GM10248 (cell line): Measurements from ENCODE around the gene PPP1R14C.
"Not testable (repeated sequence)": the region's sequence is repeated elsewhere in the genome, so short reads cannot be mapped to it uniquely, and the experiment has no call there.

Experiments
- CTCF ChIA-PET: fragments of 300-600 bp; sonication (Branson Sonifier 250); formaldehyde crosslinking; extraction: SDS; loops from one replicate; lab custom pipeline; 2021; ENCODE audit warnings: antibody characterized with exemption; lab: Yijun Ruan, JAX
- POLR2A ChIA-PET: fragments of 350-650 bp; sonication (Branson Sonifier 250); formaldehyde crosslinking; extraction: SDS; loops from one replicate; lab custom pipeline; 2020; ENCODE audit warnings: antibody characterized with exemption; lab: Yijun Ruan, JAX
- DNase-seq: peaks from one replicate; pipeline ENCODE4 v3.0.0; 2012; ENCODE audit errors: extremely low spot score
- CTCF ChIP-seq: IDR thresholded peaks from 2 replicates; pipeline ENCODE4 v1.5.1; 2012; ENCODE audit warnings: mild to moderate bottlenecking, low read depth; ENCODE audit errors: extremely low read depth, missing control alignments, control extremely low read depth

Gene PPP1R14C

GRCh38 chr6:150133686-150134085, 9.2 kb upstream of the PPP1R14C start:
- POLR2A ChIA-PET = interaction anchor here (0.7 kb wide), 1 partner anchor 446 kb away, joined by 3 read pairs; no protein-coding TSS in a partner anchor
- TF ChIP-seq CTCF = no peak
- CTCF ChIA-PET = interaction anchor here (1.0 to 1.3 kb wide), 2 partner anchors 10 to 47 kb away, joined by 4 read pairs; no protein-coding TSS in a partner anchor
- DNase-seq = no peak

- TF ChIP-seq CTCF = no peak
- ChIA-PET POLR2A (interaction anchor here (0.7 kb wide), 1 partner anchor 446 kb away, joined by 3 read pairs; no protein-coding TSS in a partner anchor), CTCF (interaction anchor here (1.0 to 1.3 kb wide), 2 partner anchors 9 to 46 kb away, joined by 4 read pairs; no protein-coding TSS in a partner anchor)
- no peak for DNase-seq
These were observed 8.4 kb upstream of the PPP1R14C start for GRCh38 chr6:150134280-150134920.

GRCh38 chr6:150137711-150138110, 5.1 kb upstream of the PPP1R14C start:
- DNase-seq, POLR2A ChIA-PET, CTCF ChIA-PET: not testable (repeated sequence)

GRCh38 chr6:150138638-150139037, 4.2 kb upstream of the PPP1R14C start:
- no peak for DNase-seq
- CTCF ChIA-PET = no interaction called here
- no peak for TF ChIP-seq CTCF
- POLR2A ChIA-PET = no interaction called here

- ChIA-PET CTCF (no interaction called here), POLR2A (no interaction called here)
- TF ChIP-seq CTCF = no peak
- DNase-seq = no peak
These were observed 3.3 kb upstream of the PPP1R14C start for GRCh38 chr6:150139533-150139932.

GRCh38 chr6:150140236-150140969, 2.4 kb upstream of the PPP1R14C start:
- CTCF ChIA-PET = no interaction called here
- TF ChIP-seq CTCF = no peak
- POLR2A ChIA-PET = interaction anchor here (0.5 kb wide), 1 partner anchor 36 kb away, joined by 4 read pairs; no protein-coding TSS in a partner anchor
- no peak for DNase-seq

- POLR2A ChIA-PET = no interaction called here
- DNase-seq = no peak
- TF ChIP-seq CTCF = no peak
These were observed 661 bp upstream of the PPP1R14C start for GRCh38 chr6:150142097-150142669.

More at GRCh38 chr6:150142097-150142669, 661 bp upstream of the PPP1R14C start:
- CTCF ChIA-PET = no interaction called here
